Neural cell (in vitro differentiated cells): ENCODE measurements around the gene CHL1.

Experiments used
- EP300 ChIP-seq: fragments of 450-650 bp; conservative IDR thresholded peaks from 2 replicates; pipeline ENCODE4 v1.6.1; 2014; ENCODE audit warnings: antibody characterized with exemption, mild to moderate bottlenecking, moderate library complexity; ENCODE audit not compliant: poor library complexity, severe bottlenecking
- EZH2 ChIP-seq: fragments of 200-600, 300-800 bp; shearing (Covaris generic), sonication (generic); IDR thresholded peaks from 2 replicates; pipeline ENCODE4 v1.6.1; 2014; ENCODE audit warnings: antibody characterized with exemption, low read length, borderline replicate concordance, mild to moderate bottlenecking; ENCODE audit not compliant: insufficient read depth, poor library complexity, severe bottlenecking
- MXI1 ChIP-seq: fragments of 450-650 bp; conservative IDR thresholded peaks from 2 replicates; pipeline ENCODE4 v1.6.1; 2014; ENCODE audit warnings: antibody characterized with exemption, mild to moderate bottlenecking; ENCODE audit not compliant: poor library complexity, severe bottlenecking
- POLR2AphosphoS5 ChIP-seq: IDR thresholded peaks from 2 replicates; pipeline ENCODE4 v1.6.1; 2012
- RAD21 ChIP-seq: fragments of 450-650 bp; conservative IDR thresholded peaks from 2 replicates; pipeline ENCODE4 v1.6.1; 2014; ENCODE audit warnings: antibody characterized with exemption, mild to moderate bottlenecking, moderate library complexity
- TAF1 ChIP-seq: IDR thresholded peaks from 2 replicates; pipeline ENCODE4 v1.6.1; 2012; ENCODE audit warnings: low read depth
- TF ChIP-seq, protein P1 (sequence below): fragments of 450-650 bp; IDR thresholded peaks from 2 replicates; pipeline ENCODE4 v1.5.1; 2014; ENCODE audit warnings: antibody characterized with exemption, mild to moderate bottlenecking, moderate library complexity; ENCODE audit not compliant: poor library complexity, severe bottlenecking
- TF ChIP-seq, protein P2 (sequence below): IDR thresholded peaks from 2 replicates; pipeline ENCODE4 v1.6.1; 2012; ENCODE audit warnings: borderline replicate concordance

DNA sequence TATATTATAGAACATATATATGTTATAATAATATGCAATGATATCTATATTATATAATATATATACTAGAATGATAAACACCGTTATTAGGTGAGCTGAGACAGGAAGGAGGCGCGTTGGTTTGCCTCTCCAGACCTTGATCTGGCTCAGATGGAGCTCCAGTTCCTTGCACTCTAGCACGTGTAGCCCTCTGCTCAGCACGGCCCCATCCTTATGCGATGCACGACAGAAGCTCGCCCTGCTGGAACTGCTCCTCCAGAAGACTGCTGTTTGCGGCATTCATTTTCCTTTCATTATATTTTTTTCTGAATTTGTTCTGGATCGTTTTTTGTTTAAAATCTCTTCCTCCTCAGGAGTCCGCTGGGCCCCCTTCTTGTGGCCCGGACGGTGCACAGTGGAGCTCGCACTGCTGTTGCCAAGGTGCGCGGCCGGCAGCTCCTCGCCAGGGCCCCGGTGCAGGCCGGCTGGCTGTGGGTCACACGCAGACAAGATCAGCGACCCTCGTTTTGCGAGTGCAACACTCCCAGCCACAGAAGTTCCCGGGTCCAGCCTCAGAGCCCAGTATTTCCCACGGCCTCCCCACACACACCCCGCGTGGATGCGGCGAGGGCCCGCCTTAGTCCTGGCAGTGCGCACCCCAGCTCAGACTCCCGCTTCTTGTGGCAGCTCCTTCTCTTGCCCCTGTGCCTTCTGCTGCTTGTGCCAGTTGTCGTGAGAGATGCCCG, 112.2 kb downstream of the CHL1 start:
- no peak for TF ChIP-seq POLR2AphosphoS5
- no peak for TF ChIP-seq EP300
- TF ChIP-seq EZH2: no peak
- TF ChIP-seq, protein P1, sequence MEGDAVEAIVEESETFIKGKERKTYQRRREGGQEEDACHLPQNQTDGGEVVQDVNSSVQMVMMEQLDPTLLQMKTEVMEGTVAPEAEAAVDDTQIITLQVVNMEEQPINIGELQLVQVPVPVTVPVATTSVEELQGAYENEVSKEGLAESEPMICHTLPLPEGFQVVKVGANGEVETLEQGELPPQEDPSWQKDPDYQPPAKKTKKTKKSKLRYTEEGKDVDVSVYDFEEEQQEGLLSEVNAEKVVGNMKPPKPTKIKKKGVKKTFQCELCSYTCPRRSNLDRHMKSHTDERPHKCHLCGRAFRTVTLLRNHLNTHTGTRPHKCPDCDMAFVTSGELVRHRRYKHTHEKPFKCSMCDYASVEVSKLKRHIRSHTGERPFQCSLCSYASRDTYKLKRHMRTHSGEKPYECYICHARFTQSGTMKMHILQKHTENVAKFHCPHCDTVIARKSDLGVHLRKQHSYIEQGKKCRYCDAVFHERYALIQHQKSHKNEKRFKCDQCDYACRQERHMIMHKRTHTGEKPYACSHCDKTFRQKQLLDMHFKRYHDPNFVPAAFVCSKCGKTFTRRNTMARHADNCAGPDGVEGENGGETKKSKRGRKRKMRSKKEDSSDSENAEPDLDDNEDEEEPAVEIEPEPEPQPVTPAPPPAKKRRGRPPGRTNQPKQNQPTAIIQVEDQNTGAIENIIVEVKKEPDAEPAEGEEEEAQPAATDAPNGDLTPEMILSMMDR: no peak
- TF ChIP-seq, protein P2, sequence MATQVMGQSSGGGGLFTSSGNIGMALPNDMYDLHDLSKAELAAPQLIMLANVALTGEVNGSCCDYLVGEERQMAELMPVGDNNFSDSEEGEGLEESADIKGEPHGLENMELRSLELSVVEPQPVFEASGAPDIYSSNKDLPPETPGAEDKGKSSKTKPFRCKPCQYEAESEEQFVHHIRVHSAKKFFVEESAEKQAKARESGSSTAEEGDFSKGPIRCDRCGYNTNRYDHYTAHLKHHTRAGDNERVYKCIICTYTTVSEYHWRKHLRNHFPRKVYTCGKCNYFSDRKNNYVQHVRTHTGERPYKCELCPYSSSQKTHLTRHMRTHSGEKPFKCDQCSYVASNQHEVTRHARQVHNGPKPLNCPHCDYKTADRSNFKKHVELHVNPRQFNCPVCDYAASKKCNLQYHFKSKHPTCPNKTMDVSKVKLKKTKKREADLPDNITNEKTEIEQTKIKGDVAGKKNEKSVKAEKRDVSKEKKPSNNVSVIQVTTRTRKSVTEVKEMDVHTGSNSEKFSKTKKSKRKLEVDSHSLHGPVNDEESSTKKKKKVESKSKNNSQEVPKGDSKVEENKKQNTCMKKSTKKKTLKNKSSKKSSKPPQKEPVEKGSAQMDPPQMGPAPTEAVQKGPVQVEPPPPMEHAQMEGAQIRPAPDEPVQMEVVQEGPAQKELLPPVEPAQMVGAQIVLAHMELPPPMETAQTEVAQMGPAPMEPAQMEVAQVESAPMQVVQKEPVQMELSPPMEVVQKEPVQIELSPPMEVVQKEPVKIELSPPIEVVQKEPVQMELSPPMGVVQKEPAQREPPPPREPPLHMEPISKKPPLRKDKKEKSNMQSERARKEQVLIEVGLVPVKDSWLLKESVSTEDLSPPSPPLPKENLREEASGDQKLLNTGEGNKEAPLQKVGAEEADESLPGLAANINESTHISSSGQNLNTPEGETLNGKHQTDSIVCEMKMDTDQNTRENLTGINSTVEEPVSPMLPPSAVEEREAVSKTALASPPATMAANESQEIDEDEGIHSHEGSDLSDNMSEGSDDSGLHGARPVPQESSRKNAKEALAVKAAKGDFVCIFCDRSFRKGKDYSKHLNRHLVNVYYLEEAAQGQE: no peak
- no peak for TF ChIP-seq MXI1
- TF ChIP-seq TAF1: no peak
- no peak for TF ChIP-seq RAD21
